ENCODE results near the gene SH3RF3.

- no peak for TF ChIP-seq CTCF (IDR thresholded peaks at IDR 0.05)
- TF ChIP-seq POLR2A (IDR thresholded peaks at IDR 0.05): no peak
These were observed 300.7 kb downstream of the SH3RF3 start for GRCh38 chr2:109429567-109430328.
